Measurements from ENCODE around the gene UQCC3.

UQCC3 gene

DNA sequence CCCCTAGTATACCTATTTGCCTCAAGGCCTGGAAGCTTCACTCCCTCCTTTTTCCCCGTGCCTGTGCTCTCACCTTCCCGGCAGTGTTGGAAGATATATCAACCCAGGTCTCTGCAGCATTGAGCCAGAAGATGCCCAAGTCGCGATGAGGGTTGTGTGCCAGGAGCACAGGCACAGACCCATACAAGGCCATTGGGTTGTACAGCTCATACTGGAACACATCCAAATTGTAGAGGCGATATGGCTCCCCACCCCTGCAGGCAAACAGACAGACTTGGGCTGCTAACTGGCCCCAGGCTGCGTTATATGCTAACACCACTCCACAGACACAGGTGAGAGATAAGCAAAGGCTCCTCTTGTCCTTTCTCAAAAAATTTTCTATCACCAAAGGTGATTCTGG lies 39.0 kb upstream of the UQCC3 start:
- H3F3A ChIP-seq (ENCODE audit: insufficient read depth, low read length) = no peaks in the 10 kb centered on the region
- H3K9ac ChIP-seq (ENCODE audit: low read length) = no peak overlapping the region
- no peaks in the 10 kb centered on the region for H3K9me2 ChIP-seq (ENCODE audit: low read depth, low read length)
- H3K9me3 ChIP-seq (ENCODE audit: low read length) = no peaks in the 10 kb centered on the region
- H3K4me2 ChIP-seq (ENCODE audit: low read length) = no peak overlapping the region
- H3K27ac ChIP-seq (ENCODE audit: low read depth, low read length, poor library complexity, severe bottlenecking) = no peak overlapping the region
- H3K27me3 ChIP-seq (ENCODE audit: insufficient read depth, low read length) = no peaks in the 10 kb centered on the region
- TF ChIP-seq, protein P1, sequence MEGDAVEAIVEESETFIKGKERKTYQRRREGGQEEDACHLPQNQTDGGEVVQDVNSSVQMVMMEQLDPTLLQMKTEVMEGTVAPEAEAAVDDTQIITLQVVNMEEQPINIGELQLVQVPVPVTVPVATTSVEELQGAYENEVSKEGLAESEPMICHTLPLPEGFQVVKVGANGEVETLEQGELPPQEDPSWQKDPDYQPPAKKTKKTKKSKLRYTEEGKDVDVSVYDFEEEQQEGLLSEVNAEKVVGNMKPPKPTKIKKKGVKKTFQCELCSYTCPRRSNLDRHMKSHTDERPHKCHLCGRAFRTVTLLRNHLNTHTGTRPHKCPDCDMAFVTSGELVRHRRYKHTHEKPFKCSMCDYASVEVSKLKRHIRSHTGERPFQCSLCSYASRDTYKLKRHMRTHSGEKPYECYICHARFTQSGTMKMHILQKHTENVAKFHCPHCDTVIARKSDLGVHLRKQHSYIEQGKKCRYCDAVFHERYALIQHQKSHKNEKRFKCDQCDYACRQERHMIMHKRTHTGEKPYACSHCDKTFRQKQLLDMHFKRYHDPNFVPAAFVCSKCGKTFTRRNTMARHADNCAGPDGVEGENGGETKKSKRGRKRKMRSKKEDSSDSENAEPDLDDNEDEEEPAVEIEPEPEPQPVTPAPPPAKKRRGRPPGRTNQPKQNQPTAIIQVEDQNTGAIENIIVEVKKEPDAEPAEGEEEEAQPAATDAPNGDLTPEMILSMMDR (IDR thresholded peaks at IDR 0.05; ENCODE audit: low read length) = no peak
- TF ChIP-seq EZH2 (IDR thresholded peaks at IDR 0.05; ENCODE audit: borderline replicate concordance, low read length) = no peak
- no peak overlapping the region for H2AFZ ChIP-seq (ENCODE audit: low read length)
- no peaks in the 10 kb centered on the region for H4K20me1 ChIP-seq (ENCODE audit: insufficient read depth, low read length)
- no peak overlapping the region for H3K4me3 ChIP-seq (ENCODE audit: low read depth, low read length, poor library complexity, severe bottlenecking)
- H3K36me3 ChIP-seq (ENCODE audit: insufficient read depth, low read length) = peaks cover 97% of the 10 kb centered on the region
- H3K79me2 ChIP-seq (ENCODE audit: insufficient read depth, low read length) = no peaks in the 10 kb centered on the region
- H3K4me1 ChIP-seq (ENCODE audit: insufficient read depth, low read length, severe bottlenecking) = no peaks in the 10 kb centered on the region

DNA sequence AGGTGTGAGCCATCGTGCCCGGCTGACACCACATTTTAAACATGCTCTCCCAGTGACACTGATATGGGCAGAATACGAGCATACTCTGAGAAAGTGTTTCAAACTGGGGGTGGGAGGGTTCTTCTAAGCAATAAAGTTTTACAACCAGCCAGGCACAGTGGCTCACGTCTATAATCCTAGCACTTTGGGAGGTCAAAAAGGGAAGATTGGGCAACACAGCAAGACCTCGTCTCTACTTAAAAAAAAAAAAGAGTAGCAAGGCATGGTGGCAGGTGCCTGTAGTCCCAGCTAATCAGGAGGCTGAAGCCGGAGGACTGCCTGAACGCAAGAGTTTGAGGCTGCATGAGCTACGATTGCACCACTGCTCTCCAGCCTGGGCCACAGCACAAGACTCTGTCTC lies 27.3 kb upstream of the UQCC3 start:
- peaks cover 51% of the 10 kb centered on the region for H3K36me3 ChIP-seq (ENCODE audit: insufficient read depth, low read length)

DNA sequence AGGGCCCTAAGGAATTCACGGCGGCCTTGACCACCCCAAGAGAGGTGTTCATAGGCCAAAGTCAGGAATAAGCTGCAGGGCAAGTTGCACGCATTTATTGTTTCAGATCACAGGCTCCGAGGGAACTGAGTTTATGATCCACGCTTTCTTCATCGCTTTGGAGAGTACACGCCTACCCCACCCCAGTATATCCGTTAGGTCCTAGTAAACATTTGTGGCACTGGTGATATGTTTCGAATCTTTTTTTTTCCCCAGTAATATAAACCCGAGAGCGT lies 25.9 kb upstream of the UQCC3 start:
- Histone ChIP-seq H3K9me2 (ENCODE audit: low read depth, low read length) (no peaks in the 10 kb centered on the region), H3K27ac (ENCODE audit: low read depth, low read length, poor library complexity, severe bottlenecking) (peak overlapping the region; percentile 74), H3K79me2 (ENCODE audit: insufficient read depth, low read length) (peaks cover 36% of the 10 kb centered on the region), H3K27me3 (ENCODE audit: insufficient read depth, low read length) (no peaks in the 10 kb centered on the region), H4K20me1 (ENCODE audit: insufficient read depth, low read length) (no peaks in the 10 kb centered on the region), H3K36me3 (ENCODE audit: insufficient read depth, low read length) (peaks cover 55% of the 10 kb centered on the region), H3K9ac (ENCODE audit: low read length) (peak overlapping the region; percentile 86), H3K4me1 (ENCODE audit: insufficient read depth, low read length, severe bottlenecking) (peaks cover 21% of the 10 kb centered on the region), H3K9me3 (ENCODE audit: low read length) (no peaks in the 10 kb centered on the region), H3K4me3 (ENCODE audit: low read depth, low read length, poor library complexity, severe bottlenecking) (peak overlapping the region; percentile 91), H2AFZ (ENCODE audit: low read length) (no peak overlapping the region), H3F3A (ENCODE audit: insufficient read depth, low read length) (no peaks in the 10 kb centered on the region), H3K4me2 (ENCODE audit: low read length) (peak overlapping the region; percentile 67)
- no peak for TF ChIP-seq EZH2 (IDR thresholded peaks at IDR 0.05; ENCODE audit: borderline replicate concordance, low read length)
- TF ChIP-seq, protein P1 (IDR thresholded peaks at IDR 0.05; ENCODE audit: low read length) = no peak

More for the DNA sequence above, 27.3 kb upstream of the UQCC3 start:
- no peaks in the 10 kb centered on the region for H3K9me2 ChIP-seq (ENCODE audit: low read depth, low read length)
- no peak overlapping the region for H3K4me3 ChIP-seq (ENCODE audit: low read depth, low read length, poor library complexity, severe bottlenecking)
- H3K79me2 ChIP-seq (ENCODE audit: insufficient read depth, low read length) = peaks cover 36% of the 10 kb centered on the region
- no peak overlapping the region for H3K4me2 ChIP-seq (ENCODE audit: low read length)
- H3K27me3 ChIP-seq (ENCODE audit: insufficient read depth, low read length) = no peaks in the 10 kb centered on the region
- H2AFZ ChIP-seq (ENCODE audit: low read length) = no peak overlapping the region
- TF ChIP-seq, protein P1 (IDR thresholded peaks at IDR 0.05; ENCODE audit: low read length) = no peak
- no peak for TF ChIP-seq EZH2 (IDR thresholded peaks at IDR 0.05; ENCODE audit: borderline replicate concordance, low read length)
- no peak overlapping the region for H3K27ac ChIP-seq (ENCODE audit: low read depth, low read length, poor library complexity, severe bottlenecking)
- H3F3A ChIP-seq (ENCODE audit: insufficient read depth, low read length) = no peaks in the 10 kb centered on the region
- H4K20me1 ChIP-seq (ENCODE audit: insufficient read depth, low read length) = no peaks in the 10 kb centered on the region
- no peaks in the 10 kb centered on the region for H3K9me3 ChIP-seq (ENCODE audit: low read length)
- H3K4me1 ChIP-seq (ENCODE audit: insufficient read depth, low read length, severe bottlenecking) = peaks cover 21% of the 10 kb centered on the region
- H3K9ac ChIP-seq (ENCODE audit: low read length) = no peak overlapping the region

All from OCI-LY1 (cell line).